ENCODE measurements around the gene KCNH2.

Gene KCNH2

GRCh38 chr7:151013733-151014497 lies 35.8 kb upstream of the KCNH2 start:
- TF ChIP-seq FOXP2 (optimal IDR thresholded peaks at IDR 0.05; ENCODE audit: borderline replicate concordance, extremely low read depth, extremely low read length, insufficient read depth) (no peak), POLR2AphosphoS5 (IDR thresholded peaks at IDR 0.05; ENCODE audit: low read depth, low read length) (no peak), REST (IDR thresholded peaks at IDR 0.05; ENCODE audit: insufficient read depth in 1 of 2, low read depth in 2 of 2, low read length in 2 of 2) (no peak), SIN3A (IDR thresholded peaks at IDR 0.05; ENCODE audit: borderline replicate concordance, insufficient read depth, low read length) (no peak), TAF1 (IDR thresholded peaks at IDR 0.05; ENCODE audit: borderline replicate concordance, insufficient read depth, low read length) (no peak)

GRCh38 chr7:151013356-151013732 lies 35.2 kb upstream of the KCNH2 start:
- no peak for TF ChIP-seq FOXP2 (optimal IDR thresholded peaks at IDR 0.05; ENCODE audit: borderline replicate concordance, extremely low read depth, extremely low read length, insufficient read depth)
- TF ChIP-seq TAF1 (IDR thresholded peaks at IDR 0.05; ENCODE audit: borderline replicate concordance, insufficient read depth, low read length) = no peak
- no peak for TF ChIP-seq POLR2AphosphoS5 (IDR thresholded peaks at IDR 0.05; ENCODE audit: low read depth, low read length)
- TF ChIP-seq SIN3A (IDR thresholded peaks at IDR 0.05; ENCODE audit: borderline replicate concordance, insufficient read depth, low read length) = no peak
- TF ChIP-seq REST (IDR thresholded peaks at IDR 0.05; ENCODE audit: insufficient read depth in 1 of 2, low read depth in 2 of 2, low read length in 2 of 2) = no peak

GRCh38 chr7:151012911-151013347 lies 34.8 kb upstream of the KCNH2 start:
- TF ChIP-seq TAF1 (IDR thresholded peaks at IDR 0.05; ENCODE audit: borderline replicate concordance, insufficient read depth, low read length) = no peak
- TF ChIP-seq REST (IDR thresholded peaks at IDR 0.05; ENCODE audit: insufficient read depth in 1 of 2, low read depth in 2 of 2, low read length in 2 of 2) = no peak
- no peak for TF ChIP-seq SIN3A (IDR thresholded peaks at IDR 0.05; ENCODE audit: borderline replicate concordance, insufficient read depth, low read length)
- TF ChIP-seq FOXP2 (optimal IDR thresholded peaks at IDR 0.05; ENCODE audit: borderline replicate concordance, extremely low read depth, extremely low read length, insufficient read depth) = no peak
- TF ChIP-seq POLR2AphosphoS5 (IDR thresholded peaks at IDR 0.05; ENCODE audit: low read depth, low read length) = no peak

- TF ChIP-seq TAF1 (IDR thresholded peaks at IDR 0.05; ENCODE audit: borderline replicate concordance, insufficient read depth, low read length) (no peak), FOXP2 (optimal IDR thresholded peaks at IDR 0.05; ENCODE audit: borderline replicate concordance, extremely low read depth, extremely low read length, insufficient read depth) (no peak), REST (IDR thresholded peaks at IDR 0.05; ENCODE audit: insufficient read depth in 1 of 2, low read depth in 2 of 2, low read length in 2 of 2) (no peak), POLR2AphosphoS5 (IDR thresholded peaks at IDR 0.05; ENCODE audit: low read depth, low read length) (no peak), SIN3A (IDR thresholded peaks at IDR 0.05; ENCODE audit: borderline replicate concordance, insufficient read depth, low read length) (no peak)
These were observed 34.0 kb upstream of the KCNH2 start for GRCh38 chr7:151012031-151012692.
